Activated gamma-delta T cell treated with Interleukin-2 at 50 U/mL for 16 hours (primary cell): ENCODE measurements around the gene ANKRD35.
"Not testable (repeated sequence)": the region's sequence is repeated elsewhere in the genome, so short reads cannot be mapped to it uniquely, and the experiment has no call there.

ENCODE experiments used
- DNase-seq: peaks from one replicate; pipeline ENCODE4 v3.0.0-alpha.2; 2020

ANKRD35 gene

DNA sequence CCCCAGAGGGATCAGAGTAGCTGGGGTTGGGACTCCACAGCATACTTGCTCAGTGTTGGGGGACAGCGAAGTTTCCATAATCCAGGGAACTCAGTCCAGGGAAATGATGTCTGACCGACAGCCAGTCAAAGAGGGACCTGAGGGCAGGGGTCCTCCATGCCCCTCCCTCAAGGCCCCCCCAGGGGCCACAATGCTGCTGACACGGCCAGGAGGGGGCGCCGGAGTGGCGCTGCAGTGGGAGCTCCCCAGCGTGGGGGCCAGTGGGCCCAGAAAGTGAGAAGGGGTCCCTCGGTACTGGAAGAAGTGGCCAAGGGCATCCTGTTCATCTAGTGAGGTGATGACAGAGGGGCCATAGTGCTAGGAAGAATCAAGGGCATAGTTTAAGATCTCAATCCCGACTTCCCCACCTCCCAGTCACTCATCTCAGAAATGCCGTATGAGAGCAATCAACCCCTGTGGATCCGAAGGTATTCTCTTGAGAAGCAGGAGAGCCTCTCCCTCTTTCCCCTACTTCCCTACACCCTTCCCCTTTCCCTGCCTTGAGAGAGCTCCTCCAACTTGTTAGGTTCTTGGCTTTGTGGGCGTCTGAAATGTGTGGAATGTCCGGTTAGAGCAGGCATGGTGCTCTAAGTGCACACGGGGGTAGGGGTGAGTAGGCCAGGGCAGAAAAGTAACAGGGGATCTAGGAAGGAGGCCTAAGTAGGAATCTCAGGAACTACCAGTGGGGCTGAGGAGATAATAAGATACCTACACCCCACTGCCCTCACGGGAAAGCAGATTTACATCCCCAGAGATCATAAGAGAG lies 36.1 kb downstream of the ANKRD35 start:
- DNase-seq, result no peak

GRCh38 chr1:145847827-145848226 lies 37.8 kb downstream of the ANKRD35 start:
- no peak for DNase-seq

- peak; percentile 15 for DNase-seq
These were observed 39.5 kb downstream of the ANKRD35 start for GRCh38 chr1:145846201-145846612.

DNA sequence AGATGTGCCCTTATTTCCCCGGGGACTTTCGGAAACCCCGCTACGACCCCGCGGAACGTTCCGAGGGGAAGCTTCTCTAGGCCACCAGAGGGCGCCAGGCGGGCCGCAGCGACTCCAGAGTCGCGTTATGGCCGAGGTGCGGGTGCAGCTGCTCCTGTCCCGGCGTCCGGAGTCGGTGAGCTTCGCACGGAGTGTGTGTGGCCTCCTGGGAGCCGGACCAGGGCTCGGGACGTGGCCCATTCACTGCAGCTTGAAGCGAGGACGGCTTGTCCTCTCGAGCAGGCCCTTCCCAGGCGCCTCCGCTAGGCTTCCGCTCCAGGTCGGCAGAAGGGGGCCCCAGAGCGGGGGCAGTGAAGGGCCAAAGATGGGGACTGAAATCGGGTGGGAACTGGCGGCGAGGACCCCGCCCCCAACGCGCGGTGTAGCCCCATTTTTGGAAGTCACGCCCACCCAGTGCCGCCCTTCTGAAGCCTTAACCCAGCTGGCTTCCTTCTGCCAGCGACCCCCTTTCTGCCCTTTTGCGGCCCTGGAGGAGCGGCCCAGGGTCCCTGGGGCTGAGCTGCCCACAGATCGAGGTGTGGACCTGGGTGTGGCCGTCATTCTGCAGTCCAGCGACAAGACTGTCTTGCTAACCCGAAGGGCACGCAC lies 40.0 kb downstream of the ANKRD35 start, which contains the start of gene NUDT17:
Gene NUDT17, plus strand, starts transcription at position 117 of the 648 bp plus-strand sequence. Its CDS starts 11 bp downstream, at position 128.
- DNase-seq, result peak; percentile 79

- no peak for DNase-seq
These were observed 40.5 kb downstream of the ANKRD35 start for GRCh38 chr1:145845144-145845513.

DNA sequence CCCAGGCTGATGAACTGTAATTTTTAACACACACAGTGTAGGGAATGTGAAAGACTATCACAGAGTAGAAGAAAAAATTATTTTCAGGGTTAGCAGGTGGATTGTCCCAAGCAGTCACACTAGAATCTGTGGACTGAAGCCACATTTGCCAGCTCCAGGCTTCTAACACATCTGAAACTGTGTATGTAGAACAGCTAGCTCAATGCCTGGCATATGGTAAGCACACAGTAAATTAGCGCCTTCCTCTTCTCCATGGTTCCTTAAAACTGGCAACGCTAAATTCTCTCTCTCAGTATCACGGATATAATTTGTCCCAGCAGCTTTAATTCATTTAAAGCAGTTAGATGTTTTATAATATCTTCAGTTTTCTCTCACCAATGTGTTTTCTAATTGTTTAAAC lies 42.6 kb downstream of the ANKRD35 start:
- DNase-seq, result no peak

- DNase-seq, result no peak
These were observed 48.0 kb downstream of the ANKRD35 start for GRCh38 chr1:145837656-145838055.

- DNase-seq, result not testable (repeated sequence)
These were observed 54.9 kb downstream of the ANKRD35 start for GRCh38 chr1:145830810-145831209.

DNA sequence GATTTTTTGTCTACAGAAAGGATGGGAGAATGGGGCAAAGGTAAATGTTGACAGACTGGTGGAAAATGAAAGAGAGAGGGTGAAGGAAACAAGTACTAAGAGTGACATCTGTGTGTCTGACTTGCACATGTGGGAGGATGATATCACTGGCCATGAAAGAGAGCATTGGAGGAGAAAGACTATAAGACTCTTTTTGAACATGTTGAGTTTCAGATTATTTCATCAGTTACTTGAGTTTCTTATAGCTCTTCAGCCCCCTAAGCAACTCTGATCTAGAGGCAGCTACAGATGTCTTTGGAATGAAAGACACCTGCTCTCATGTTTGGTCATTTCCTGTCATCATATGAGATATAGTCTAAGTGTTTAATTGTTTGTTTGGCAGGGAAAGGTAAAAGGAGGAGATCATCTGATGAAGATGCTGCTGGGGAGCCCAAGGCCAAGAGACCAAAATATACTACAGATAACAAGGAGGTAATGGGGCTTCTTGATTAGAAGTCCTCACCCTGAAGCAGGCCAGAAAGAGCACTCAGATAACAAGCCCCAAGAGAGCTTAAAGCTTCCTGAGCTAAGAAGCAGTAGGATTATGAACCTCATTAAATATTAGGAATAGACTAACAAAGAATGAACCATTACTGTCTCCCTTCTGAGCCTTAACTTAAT lies 57.2 kb downstream of the ANKRD35 start:
- DNase-seq, result no peak

- no peak for DNase-seq
These were observed 57.7 kb downstream of the ANKRD35 start for GRCh38 chr1:145827966-145828365.

- DNase-seq, result no peak
These were observed 59.6 kb downstream of the ANKRD35 start for GRCh38 chr1:145826030-145826429.

DNA sequence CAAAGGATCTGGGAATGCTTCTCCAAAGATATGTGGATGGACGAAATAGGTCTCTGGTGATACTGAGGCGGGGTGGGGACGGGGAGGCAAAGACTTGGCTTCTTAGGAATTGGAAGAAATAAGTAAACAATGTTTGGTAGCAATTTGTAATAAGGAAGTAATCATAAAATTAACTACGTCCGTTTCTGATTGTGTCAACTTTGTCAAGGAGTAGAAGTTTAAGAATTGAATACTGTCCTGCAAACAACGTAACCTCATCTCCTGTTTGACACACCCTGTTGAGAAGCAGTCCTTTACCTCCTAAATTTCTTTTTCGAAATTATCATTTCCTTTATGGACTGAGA lies 61.2 kb downstream of the ANKRD35 start:
- DNase-seq, result no peak

- peak; percentile 87 for DNase-seq
These were observed 61.8 kb downstream of the ANKRD35 start, which contains the start of the genes POLR3C and RNF115 for GRCh38 chr1:145823565-145824498. Gene POLR3C (plus strand): TSS chr1:145824200. CDS start chr1:145825777, 1,577 bp downstream. Gene RNF115 (minus strand): TSS chr1:145824095. CDS start chr1:145823873, 222 bp downstream.

GRCh38 chr1:145822779-145823331 lies 62.8 kb downstream of the ANKRD35 start:
- not testable (repeated sequence) for DNase-seq

DNA sequence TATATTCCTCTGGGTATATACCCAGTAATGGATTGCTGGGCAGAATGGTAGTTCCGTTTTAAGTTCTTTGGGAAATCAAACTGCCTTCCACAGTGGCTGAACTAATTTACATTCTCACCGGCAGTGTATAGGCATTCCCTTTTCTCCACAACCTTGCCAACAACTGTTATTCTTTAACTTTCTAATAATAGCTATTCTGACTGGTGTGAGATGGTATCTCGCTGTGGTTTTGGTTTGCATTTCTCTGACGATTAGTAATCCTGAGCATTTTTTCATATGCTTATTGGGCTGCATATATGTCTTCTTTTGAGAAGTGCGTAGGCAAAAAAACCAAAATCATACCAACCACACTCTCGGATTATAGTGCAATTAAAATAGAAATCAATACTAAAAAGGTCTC lies 67.6 kb downstream of the ANKRD35 start:
- not testable (repeated sequence) for DNase-seq
